T-cell (primary cell): ENCODE data around the gene CTBP1. TPM values are rescaled to one million over a fixed set of nuclear protein-coding genes. Genes with fewer than 3 reads are reported as not detected.

Experiments used
- ATAC-seq, 4 experiments: fragments of 200-7000 bp in 3 of 4; fragments of 150-1000 bp in 1 of 4; cut with Tn5 transposase; replicated peaks in 1 of 4; 1 replicate in 3 of 4; 2 replicates in 1 of 4; pipeline ENCODE4 v1.10.0; 2021; ENCODE audit warnings: moderate library complexity in 3 of 4, mild to moderate bottlenecking in 2 of 4, moderate number of reproducible peaks in 1 of 4
- CTCF ChIA-PET, 2 donors: fragments of 300-600 bp; sonication (Branson Sonifier 250); formaldehyde crosslinking; loops; one replicate each; lab custom pipeline; 2022; ENCODE audit warnings: antibody characterized with exemption in 2 of 2; lab: Charles Lee
- POLR2A ChIA-PET, 2 donors: fragments of 300-600 bp; sonication (Branson Sonifier 250); formaldehyde crosslinking; loops; one replicate each; lab custom pipeline; 2022; ENCODE audit warnings: antibody characterized with exemption in 2 of 2; lab: Charles Lee
- DNase-seq, 35 experiments: peaks; one replicate each; pipeline versions ENCODE4 v3.0.0 to v3.0.0-alpha.2; 2013 to 2023
- H3K27ac ChIP-seq: one replicate; pipeline ENCODE4 v1.5.1; 2013; ENCODE audit warnings: low read length
- H3K27me3 ChIP-seq, 2 experiments: replicated peaks in 1 of 2; 1 replicate in 1 of 2; 2 replicates in 1 of 2; pipeline versions ENCODE4 v1.6.1 to v1.7.0; 2013; ENCODE audit warnings: low read length in 1 of 2, mixed read lengths in 1 of 2; ENCODE audit not compliant: control insufficient read depth in 2 of 2, insufficient read depth in 2 of 2; ENCODE audit errors: extremely low read depth in 1 of 2
- H3K36me3 ChIP-seq, 2 donors: 1 replicate in 1 of 2; 2 replicates in 1 of 2; pipeline versions ENCODE4 v1.6.1 to v1.7.0; 2013; ENCODE audit warnings: low read length in 1 of 2; ENCODE audit not compliant: control insufficient read depth in 2 of 2, insufficient read depth in 1 of 2; ENCODE audit errors: extremely low read depth in 1 of 2
- H3K4me1 ChIP-seq, 2 experiments: 1 replicate in 1 of 2; 2 replicates in 1 of 2; pipeline versions ENCODE4 v1.6.1 to v1.7.0; 2013; ENCODE audit warnings: low read length in 2 of 2, mixed read lengths in 1 of 2; ENCODE audit not compliant: insufficient read depth in 2 of 2, control insufficient read depth in 1 of 2; ENCODE audit errors: extremely low read depth in 1 of 2
- H3K4me3 ChIP-seq, 2 donors: 1 replicate in 1 of 2; 2 replicates in 1 of 2; pipeline versions ENCODE4 v1.5.1 to v1.7.0; 2013; ENCODE audit warnings: mild to moderate bottlenecking in 2 of 2, low read length in 1 of 2, moderate library complexity in 1 of 2; ENCODE audit not compliant: control insufficient read depth in 1 of 2; ENCODE audit errors: extremely low read depth in 1 of 2
- H3K9me3 ChIP-seq: 2 replicates; pipeline ENCODE4 v1.7.0; 2013
- H3K27ac Mint-ChIP-seq, 2 donors: one replicate each; pipeline ENCODE4 v1.8.0; 2020 to 2021; ENCODE audit warnings: mild to moderate bottlenecking in 2 of 2, mixed read lengths in 2 of 2
- H3K27me3 Mint-ChIP-seq, 2 donors: one replicate each; pipeline ENCODE4 v1.8.0; 2021 to 2022; ENCODE audit warnings: mixed read lengths in 2 of 2
- H3K36me3 Mint-ChIP-seq: one replicate; pipeline ENCODE4 v1.8.0; 2021; ENCODE audit warnings: mixed read lengths
- H3K4me1 Mint-ChIP-seq, 3 donors: one replicate each; pipeline ENCODE4 v1.8.0; 2020 to 2022; ENCODE audit warnings: mixed read lengths in 3 of 3, mild to moderate bottlenecking in 1 of 3
- H3K4me3 Mint-ChIP-seq, 3 donors: one replicate each; pipeline ENCODE4 v1.8.0; 2020 to 2022; ENCODE audit warnings: mild to moderate bottlenecking in 3 of 3, mixed read lengths in 3 of 3, moderate library complexity in 3 of 3
- H3K9me3 Mint-ChIP-seq, 3 donors: one replicate each; pipeline ENCODE4 v1.8.0; 2020 to 2022; ENCODE audit warnings: mixed read lengths in 3 of 3
- WGBS: methylation state at CpG from one replicate; pipeline ENCODE4 v1.1.5; 2013; ENCODE audit warnings: missing lambda C conversion rate; ENCODE audit not compliant: insufficient coverage; 5-methylcytosine and 5-hydroxymethylcytosine counted together
- total RNA-seq, 35 experiments: library from RNA in 6 of 35; stranded (reverse) in 6 of 35; fragments of 120-200 nt in 1 of 35; gene quantifications; one replicate each; pipeline versions ENCODE4 v1.2.1 to v1.2.4 and lab custom pipeline; 2013 to 2026

CTBP1 gene
- total RNA-seq, 5 donors from 2014 or later (not counting 1 experiment from before 2014, with no cell fraction given): 185 to 232 (median 207) TPM

GRCh38 chr4:1169691-1170096, 79.2 kb downstream of the CTBP1 start:
- H3K4me3 ChIP-seq: no peak overlapping the region
- 89% methylated on average over 13 of the region's 13 CpGs for WGBS
- H3K27me3 ChIP-seq: peaks cover 0 to 68% of the 10 kb centered on the region in 2 experiments
- ChIA-PET POLR2A (interaction anchor here in 1 of 2 donors (0.5 kb wide), 1 partner anchor 28 kb away, joined by 5 read pairs; no protein-coding TSS in a partner anchor), CTCF (no interaction called here)
- DNase-seq (no peak), ATAC-seq (no peak)
- H3K9me3 ChIP-seq: no peaks in the 10 kb centered on the region
- Mint-ChIP-seq H3K4me1 (peaks cover 27 to 34% (median 33%) of the 10 kb centered on the region in 3 donors), H3K9me3 (no peaks in the 10 kb centered on the region), H3K27ac (no peak overlapping the region), H3K4me3 (peak overlapping the region in 1 of 3 donors; percentile 65), H3K36me3 (no peaks in the 10 kb centered on the region), H3K27me3 (peaks cover 6 to 22% of the 10 kb centered on the region in 2 donors)
- peaks cover 3 to 68% of the 10 kb centered on the region in 2 experiments for H3K4me1 ChIP-seq
- peaks cover 0 to 2% of the 10 kb centered on the region in 2 donors for H3K36me3 ChIP-seq
- no peak overlapping the region for H3K27ac ChIP-seq

GRCh38 chr4:1169171-1169671, 79.7 kb downstream of the CTBP1 start:
- Mint-ChIP-seq H3K4me3 (peak overlapping the region in 2 of 3 donors; percentile 53 to 84), H3K36me3 (no peaks in the 10 kb centered on the region), H3K4me1 (peaks cover 27 to 34% (median 33%) of the 10 kb centered on the region in 3 donors), H3K9me3 (no peaks in the 10 kb centered on the region), H3K27ac (no peak overlapping the region), H3K27me3 (peaks cover 6 to 22% of the 10 kb centered on the region in 2 donors)
- Histone ChIP-seq H3K27me3 (peaks cover 0 to 68% of the 10 kb centered on the region in 2 experiments), H3K36me3 (peaks cover 0 to 2% of the 10 kb centered on the region in 2 donors), H3K27ac (no peak overlapping the region), H3K4me3 (no peak overlapping the region), H3K9me3 (no peaks in the 10 kb centered on the region), H3K4me1 (peaks cover 3 to 68% of the 10 kb centered on the region in 2 experiments)
- WGBS: 90% methylated on average over 17 of the region's 17 CpGs
- DNase-seq (no peak), ATAC-seq (no peak)
- CTCF ChIA-PET: no interaction called here
- POLR2A ChIA-PET: interaction anchor here in 1 of 2 donors (0.5 kb wide), 1 partner anchor 28 kb away, joined by 5 read pairs; no protein-coding TSS in a partner anchor

- DNase-seq (peak in 1 of 35 experiments; percentile 20), ATAC-seq (no peak)
- ChIA-PET POLR2A (no interaction called here), CTCF (interaction anchor here (0.7 to 2.3 kb wide), 8 partner anchors 11 to 178 kb away, joined by 3 to 17 read pairs (median 6); no protein-coding TSS in a partner anchor)
- no peaks in the 10 kb centered on the region for H3K9me3 Mint-ChIP-seq
- H3K36me3 Mint-ChIP-seq: no peaks in the 10 kb centered on the region
- 84% methylated on average over 16 of the region's 21 CpGs for WGBS
- peak overlapping the region; percentile 79 to 84 (median 83) for H3K4me3 Mint-ChIP-seq
- H3K27ac Mint-ChIP-seq: no peak overlapping the region
- Histone ChIP-seq H3K4me1 (peaks cover 3 to 68% of the 10 kb centered on the region in 2 experiments), H3K27ac (peak overlapping the region; percentile 66), H3K36me3 (peaks cover 0 to 2% of the 10 kb centered on the region in 2 donors), H3K27me3 (peaks cover 0 to 63% of the 10 kb centered on the region in 2 experiments), H3K4me3 (peak overlapping the region; percentile 88 to 91), H3K9me3 (no peaks in the 10 kb centered on the region)
- peaks cover 6 to 17% of the 10 kb centered on the region in 2 donors for H3K27me3 Mint-ChIP-seq
- H3K4me1 Mint-ChIP-seq: peaks cover 27 to 33% (median 30%) of the 10 kb centered on the region in 3 donors
Measured at GRCh38 chr4:1168191-1169101, 80.5 kb downstream of the CTBP1 start.

GRCh38 chr4:1167244-1167949, 81.5 kb downstream of the CTBP1 start:
- peaks cover 3 to 60% of the 10 kb centered on the region in 2 experiments for H3K4me1 ChIP-seq
- H3K36me3 ChIP-seq: peaks cover 0 to 2% of the 10 kb centered on the region in 2 donors
- Mint-ChIP-seq H3K9me3 (no peaks in the 10 kb centered on the region), H3K4me1 (peaks cover 27 to 33% (median 27%) of the 10 kb centered on the region in 3 donors), H3K36me3 (no peaks in the 10 kb centered on the region), H3K27ac (peak overlapping the region; percentile 40 to 58), H3K27me3 (peaks cover 6 to 12% of the 10 kb centered on the region in 2 donors), H3K4me3 (peak overlapping the region; percentile 79 to 84 (median 83))
- DNase-seq: peak; percentile 66 to 95 (median 87)
- peak overlapping the region; percentile 88 to 91 for H3K4me3 ChIP-seq
- POLR2A ChIA-PET: no interaction called here
- WGBS: 1% methylated on average over 47 of the region's 51 CpGs
- peaks cover 0 to 54% of the 10 kb centered on the region in 2 experiments for H3K27me3 ChIP-seq
- CTCF ChIA-PET: interaction anchor here (0.5 to 2.3 kb wide), 11 partner anchors 12 to 179 kb away, joined by 3 to 17 read pairs (median 5); no protein-coding TSS in a partner anchor
- H3K27ac ChIP-seq: peak overlapping the region; percentile 66
- ATAC-seq: peak; percentile 85 to 89 (median 88)
- H3K9me3 ChIP-seq: no peaks in the 10 kb centered on the region

- H3K4me1 ChIP-seq: peaks cover 1 to 52% of the 10 kb centered on the region in 2 experiments
- peaks cover 26 to 33% (median 27%) of the 10 kb centered on the region in 3 donors for H3K4me1 Mint-ChIP-seq
- no peaks in the 10 kb centered on the region for H3K9me3 ChIP-seq
- ATAC-seq (no peak), DNase-seq (no peak)
- peak overlapping the region; percentile 66 for H3K27ac ChIP-seq
- H3K27ac Mint-ChIP-seq: peak overlapping the region in 1 of 2 donors; percentile 40
- H3K36me3 Mint-ChIP-seq: no peaks in the 10 kb centered on the region
- peak overlapping the region; percentile 79 to 84 (median 83) for H3K4me3 Mint-ChIP-seq
- CTCF ChIA-PET: interaction anchor here (0.5 to 2.3 kb wide), 8 partner anchors 30 to 184 kb away, joined by 3 to 17 read pairs (median 4); no protein-coding TSS in a partner anchor
- H3K27me3 ChIP-seq: peaks cover 0 to 46% of the 10 kb centered on the region in 2 experiments
- POLR2A ChIA-PET: no interaction called here
- WGBS: 45% methylated on average over 14 of the region's 24 CpGs
- H3K27me3 Mint-ChIP-seq: peaks cover 6 to 12% of the 10 kb centered on the region in 2 donors
- H3K9me3 Mint-ChIP-seq: no peaks in the 10 kb centered on the region
- peaks cover 0 to 2% of the 10 kb centered on the region in 2 donors for H3K36me3 ChIP-seq
- peak overlapping the region; percentile 88 to 91 for H3K4me3 ChIP-seq
Measured at GRCh38 chr4:1166509-1167243, 82.3 kb downstream of the CTBP1 start.
